ENCODE data around the gene BEX4. TPM values are rescaled to one million over a fixed set of nuclear protein-coding genes. Genes with fewer than 3 reads are reported as not detected.

Gene BEX4
- total RNA-seq, 2 experiments from 2014 or later: 9.7 to 13.1 TPM

Other genes starting within 250 kb of the BEX4 start
- gene BEX1, start 150.9 kb upstream of the BEX4 start, total RNA-seq: under 1 TPM; 0.38 to 0.56 TPM
- not detected for gene NXF3, start 122.0 kb upstream of the BEX4 start, total RNA-seq
- 10 to 100 TPM; 30.8 to 31.0 TPM for gene TCEAL8, start 40.0 kb downstream of the BEX4 start, total RNA-seq
- gene TCEAL5, start 61.6 kb downstream of the BEX4 start, total RNA-seq: not detected
- gene BEX2, start 95.9 kb downstream of the BEX4 start, total RNA-seq: 10 to 100 TPM; 13.6 to 14.6 TPM
- gene TCEAL7, start 115.1 kb downstream of the BEX4 start, total RNA-seq: not detected
- 1 to 10 TPM; 6.8 to 7.5 TPM for gene TCEAL9, start 141.4 kb downstream of the BEX4 start, total RNA-seq
- 10 to 100 TPM; 30.8 to 35.1 TPM for gene BEX3, start 161.4 kb downstream of the BEX4 start, total RNA-seq